Activated T-cell treated with anti-CD3 and anti-CD28 coated beads for 4 hours (primary cell): ENCODE results near the gene SLC38A2.

Experiments used
- DNase-seq: peaks from one replicate; pipeline ENCODE4 v3.0.0-alpha.2; 2020

Gene SLC38A2

DNA sequence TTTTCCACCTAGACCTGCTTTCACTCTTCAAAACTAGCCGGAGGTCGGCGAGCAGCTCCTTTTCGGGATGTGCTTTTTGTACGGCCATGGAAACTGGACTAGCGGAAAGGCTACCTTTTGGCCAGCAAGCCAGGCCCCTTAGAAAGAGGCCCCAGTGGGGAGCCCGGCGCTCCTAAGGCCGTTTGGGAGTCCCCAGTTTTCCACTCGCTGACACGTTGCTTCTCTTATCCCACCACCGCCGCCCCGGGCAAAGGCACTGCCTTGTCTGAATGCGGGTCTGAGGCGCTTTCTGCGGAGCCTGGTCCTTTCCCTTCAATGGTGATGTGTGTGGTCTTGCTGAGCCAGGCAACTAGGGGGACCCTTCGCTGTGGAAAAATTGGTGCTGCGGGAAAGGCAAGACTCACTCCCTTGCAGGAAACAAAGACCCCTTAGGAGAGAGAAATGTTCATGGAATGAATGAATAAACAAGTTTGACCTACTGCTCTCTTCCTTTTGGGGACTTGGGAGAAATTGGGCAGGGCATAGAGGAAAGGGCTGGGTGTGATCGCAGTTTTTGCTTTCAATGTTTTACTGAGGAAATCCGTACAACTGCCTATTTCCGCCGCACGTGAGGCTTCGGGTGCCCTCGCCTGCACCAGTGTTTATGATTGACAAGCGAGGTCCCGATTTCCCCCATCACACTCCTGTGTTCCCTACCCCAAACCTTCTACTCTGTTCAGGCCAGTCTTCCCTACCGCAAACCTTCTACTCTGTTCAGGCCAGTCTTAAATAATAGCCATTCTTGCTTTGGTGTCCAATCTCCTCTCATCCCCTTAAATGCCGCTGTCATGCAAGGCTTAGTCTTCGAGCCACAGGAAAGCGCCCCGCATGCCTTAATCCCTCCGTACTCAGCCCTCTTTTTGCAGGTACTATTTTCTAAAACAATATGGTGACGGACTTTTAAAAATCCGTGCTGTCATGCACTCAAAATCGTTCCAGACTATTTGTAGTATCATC is 1.0 kb upstream of the SLC38A2 start:
- DNase-seq = no peak

DNA sequence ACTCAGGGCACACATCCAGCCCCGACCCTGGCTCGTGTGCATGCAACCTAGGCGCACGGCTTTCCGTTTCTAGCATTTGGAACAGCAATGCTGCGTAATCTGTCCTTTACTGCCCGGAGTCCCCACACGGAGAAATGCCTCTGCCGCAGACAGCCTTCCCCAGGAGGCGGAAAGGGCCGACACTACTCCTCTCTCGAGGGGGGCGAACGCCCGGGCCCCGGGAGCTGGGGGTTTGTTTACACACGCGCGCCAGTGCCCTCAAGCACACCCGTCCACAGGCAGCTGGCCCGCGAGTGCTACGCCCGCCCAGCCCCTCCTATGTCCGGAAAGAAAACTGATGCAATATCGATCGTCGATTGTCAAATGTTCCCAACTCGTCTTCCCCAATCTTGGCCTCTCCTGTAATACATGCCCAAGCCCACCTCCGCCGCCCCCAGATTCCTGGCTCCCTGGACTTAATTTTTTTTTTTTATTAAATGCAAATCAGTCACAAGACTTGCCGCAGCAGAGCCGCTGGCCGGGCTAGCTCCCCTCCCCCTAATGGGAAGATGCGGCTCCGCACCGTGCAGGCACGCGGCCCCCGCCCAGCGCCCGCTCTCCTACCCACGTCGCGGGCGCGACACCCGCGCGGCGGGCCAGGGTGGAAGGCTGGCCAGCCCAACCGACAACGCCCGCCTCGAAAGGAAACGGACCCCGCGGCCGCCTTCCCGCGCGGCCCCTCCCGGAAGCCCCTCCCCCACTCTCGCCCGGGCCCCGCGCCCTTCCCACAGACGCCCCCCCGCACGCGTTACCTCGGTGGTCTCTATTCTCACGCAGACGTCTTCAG is 642 bp downstream of the SLC38A2 start:
- DNase-seq = peak; percentile 37

DNA sequence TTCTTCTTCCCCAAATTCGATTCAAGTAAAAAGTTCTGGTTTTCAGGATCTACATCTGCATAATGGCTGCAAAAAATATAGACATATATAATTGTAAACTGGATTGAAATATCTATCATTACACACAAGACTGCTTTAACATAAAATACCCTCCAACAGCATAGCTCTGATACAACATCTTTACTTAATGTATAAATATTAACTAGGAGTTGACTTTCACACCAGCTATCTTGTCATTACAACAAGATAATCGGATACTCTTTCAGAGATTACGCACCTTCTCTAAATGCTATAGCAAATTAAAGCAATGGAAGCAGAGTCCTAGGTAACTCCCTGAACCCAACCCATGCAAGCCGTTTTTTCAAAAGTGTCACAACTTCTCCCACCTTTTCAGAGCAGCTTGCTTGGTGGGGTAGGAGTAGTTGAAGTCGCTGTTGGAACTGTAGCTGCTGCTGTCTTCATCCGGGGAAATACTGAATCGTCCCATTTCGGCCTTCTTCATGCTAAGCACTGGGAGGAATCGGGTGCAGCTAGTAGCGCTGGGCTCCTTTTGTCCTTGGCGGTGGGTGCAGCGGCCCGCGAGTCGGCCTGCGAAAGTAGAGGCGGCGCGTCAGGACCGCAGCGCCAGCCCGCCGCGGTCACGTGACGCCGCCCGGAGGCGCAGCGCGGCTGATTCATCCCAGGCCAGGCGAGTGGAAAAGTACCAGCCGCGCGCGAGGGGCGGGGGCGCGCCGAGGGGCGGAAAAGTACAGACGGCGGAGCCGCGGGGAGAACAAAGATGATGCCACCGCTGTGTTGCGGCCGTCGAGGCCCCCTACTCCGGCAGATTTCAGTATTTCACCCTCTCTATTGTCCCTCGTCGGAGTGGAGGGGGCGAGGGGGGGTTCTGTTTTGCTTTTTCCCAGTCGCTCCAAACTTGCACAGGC is 1.5 kb downstream of the SLC38A2 start:
- peak; percentile 91 for DNase-seq

DNA sequence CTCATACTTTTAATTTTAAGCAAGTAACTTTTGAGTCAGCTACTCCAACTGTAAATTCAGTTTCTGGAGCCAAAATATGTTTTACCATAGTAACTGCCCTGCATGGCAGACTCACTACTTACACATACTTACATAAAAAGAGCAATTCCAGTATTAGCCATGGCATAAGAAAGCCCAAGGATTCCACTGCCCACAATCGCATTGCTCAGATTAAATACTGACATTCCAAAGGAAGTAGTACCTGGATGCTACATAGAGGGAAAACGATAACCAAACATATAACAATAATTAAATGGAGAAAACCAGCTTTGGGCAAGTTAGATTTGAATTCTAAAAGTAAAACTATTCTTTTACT is 2.2 kb downstream of the SLC38A2 start:
- no peak for DNase-seq

DNA sequence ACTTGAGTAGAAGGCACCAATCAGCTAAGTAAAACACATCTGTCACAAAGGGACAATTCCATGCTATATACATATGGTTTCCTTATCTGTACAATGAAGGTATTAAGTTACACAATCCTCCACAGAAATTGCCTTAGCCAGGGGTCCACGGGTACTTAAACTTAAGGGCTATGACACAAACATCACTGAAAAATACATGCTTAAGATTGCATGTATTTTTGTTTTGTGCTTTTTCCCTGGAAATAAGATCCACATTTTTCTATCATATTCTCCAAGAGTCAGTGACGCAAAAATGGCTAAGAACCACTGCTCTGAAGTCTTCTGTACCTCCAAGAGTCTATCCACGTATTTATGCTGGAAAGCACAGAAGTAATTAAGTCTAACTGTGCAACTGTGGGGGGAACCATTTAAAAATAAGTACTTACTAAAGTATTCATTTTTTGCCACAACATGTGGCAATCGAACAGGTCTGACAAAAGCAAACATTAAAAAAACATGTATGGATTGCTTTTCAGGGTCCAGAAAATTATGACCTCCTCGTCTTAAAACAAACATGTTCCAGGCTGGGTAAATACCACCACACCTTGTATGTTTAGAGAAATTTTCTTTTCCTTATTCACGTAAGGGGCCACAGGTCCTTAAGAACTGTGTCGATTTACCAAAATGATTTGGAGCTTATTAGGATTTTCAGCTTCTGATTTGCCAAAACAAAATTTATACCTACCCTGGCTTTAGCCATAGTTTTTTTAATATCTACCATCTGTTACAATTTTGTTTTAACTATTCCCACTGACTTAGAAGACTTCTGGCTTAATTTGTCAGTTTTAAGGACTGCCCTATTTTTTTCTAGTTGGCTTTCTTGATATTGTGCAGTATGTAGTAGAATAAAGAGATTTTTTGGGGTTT is 2.8 kb downstream of the SLC38A2 start:
- no peak for DNase-seq

DNA sequence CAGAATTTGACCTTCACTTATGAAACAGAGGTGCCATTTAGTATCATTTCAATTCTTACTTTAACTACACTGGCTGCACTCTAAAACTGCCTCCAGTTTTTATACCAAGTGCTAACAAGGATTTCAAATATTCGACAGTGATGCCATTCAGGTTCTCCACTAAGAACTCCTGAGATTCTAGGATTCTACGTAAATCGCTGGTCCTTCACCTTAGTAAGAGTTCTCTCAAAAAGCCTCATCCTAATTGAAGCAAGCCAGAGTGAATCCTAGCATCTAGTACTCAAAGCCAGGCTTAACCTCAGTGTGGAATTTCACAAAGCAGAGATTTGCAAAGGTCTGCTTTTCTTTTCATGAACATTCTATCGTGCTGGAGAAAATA is 3.5 kb downstream of the SLC38A2 start:
- DNase-seq = no peak

DNA sequence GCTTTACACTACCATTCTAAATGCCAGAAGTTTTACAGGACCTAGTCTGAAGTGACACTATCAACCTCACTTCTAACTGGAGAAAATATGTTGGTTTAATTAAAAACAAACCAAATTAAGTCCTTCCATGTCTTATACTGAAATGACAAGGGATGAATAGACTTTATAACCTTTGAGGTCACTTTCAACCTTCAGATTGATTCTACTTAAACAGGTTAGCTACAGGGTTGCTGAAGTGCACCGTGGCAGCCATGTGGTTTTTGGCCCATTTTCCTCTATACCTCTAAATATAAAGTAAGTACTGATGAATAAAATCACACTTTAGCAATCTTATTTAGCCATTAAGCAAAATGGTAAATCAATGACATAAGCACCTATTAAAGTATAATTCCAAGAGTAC is 3.9 kb downstream of the SLC38A2 start:
- no peak for DNase-seq

DNA sequence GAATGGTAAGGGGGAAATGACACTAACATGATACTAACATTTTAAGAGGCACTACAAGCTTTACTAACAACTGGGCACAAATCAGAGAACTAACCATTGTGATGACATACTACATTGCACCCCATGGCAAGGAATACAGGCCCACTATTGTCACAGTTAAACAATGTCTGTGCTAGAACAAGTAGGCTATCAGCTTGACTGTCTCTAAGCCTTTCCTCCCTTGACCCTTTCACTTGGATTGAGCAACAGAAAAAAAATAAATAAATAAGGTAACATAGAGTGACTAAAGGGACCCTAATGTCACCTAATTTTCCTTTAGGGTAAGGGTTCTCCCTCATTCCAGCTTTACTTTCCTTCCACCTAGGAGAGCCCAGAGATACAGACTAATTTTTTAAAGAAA is 4.4 kb downstream of the SLC38A2 start:
- no peak for DNase-seq

DNA sequence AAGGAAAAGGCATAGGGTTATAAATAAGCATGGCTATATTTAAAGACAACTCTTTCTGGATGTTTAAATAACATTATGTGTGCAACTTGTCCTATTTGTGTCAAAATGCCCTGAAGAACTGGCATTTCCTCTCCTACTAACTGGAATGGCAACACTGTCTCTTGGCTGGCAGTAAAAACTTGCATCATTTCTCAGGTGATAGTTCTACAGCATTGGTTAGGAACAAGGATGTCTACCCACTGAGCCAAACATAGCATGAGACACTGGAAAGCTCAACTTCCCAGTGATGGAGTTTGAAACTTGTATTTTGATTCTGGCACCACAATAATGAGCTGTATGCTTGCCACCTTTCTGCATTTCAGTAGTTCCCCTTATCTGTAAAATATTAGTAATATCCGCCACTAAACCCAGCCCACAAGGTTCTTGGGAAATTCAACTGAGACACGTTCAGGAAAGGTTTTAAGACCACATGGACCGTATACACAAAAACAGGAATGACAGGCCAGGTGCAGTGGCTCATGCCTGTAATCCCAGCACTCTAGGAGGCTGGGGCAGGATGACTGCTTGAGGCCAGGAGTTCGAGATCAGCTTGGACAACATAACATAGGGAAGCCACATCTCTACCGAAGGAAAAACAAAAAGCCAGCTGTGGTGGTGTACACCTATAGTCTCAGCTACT is 5.1 kb downstream of the SLC38A2 start:
- no peak for DNase-seq

DNA sequence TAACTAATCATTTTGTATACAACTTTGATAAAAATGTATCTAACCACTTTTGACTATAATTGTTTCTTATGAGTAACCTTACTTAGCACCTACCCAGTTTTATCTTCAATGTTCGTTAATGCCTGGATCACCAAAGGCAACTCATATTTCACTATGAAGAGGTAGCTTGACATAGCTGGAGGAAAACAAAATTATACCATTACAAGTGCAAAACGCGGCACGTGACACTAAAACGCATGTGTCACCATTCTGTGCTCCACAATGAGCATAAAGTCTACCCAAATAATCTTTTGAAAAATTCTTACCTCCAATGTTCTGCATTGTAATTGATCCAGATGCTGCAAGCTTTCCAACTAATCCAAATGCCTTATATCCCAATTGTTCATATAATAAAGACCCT is 5.8 kb downstream of the SLC38A2 start:
- no peak for DNase-seq

DNA sequence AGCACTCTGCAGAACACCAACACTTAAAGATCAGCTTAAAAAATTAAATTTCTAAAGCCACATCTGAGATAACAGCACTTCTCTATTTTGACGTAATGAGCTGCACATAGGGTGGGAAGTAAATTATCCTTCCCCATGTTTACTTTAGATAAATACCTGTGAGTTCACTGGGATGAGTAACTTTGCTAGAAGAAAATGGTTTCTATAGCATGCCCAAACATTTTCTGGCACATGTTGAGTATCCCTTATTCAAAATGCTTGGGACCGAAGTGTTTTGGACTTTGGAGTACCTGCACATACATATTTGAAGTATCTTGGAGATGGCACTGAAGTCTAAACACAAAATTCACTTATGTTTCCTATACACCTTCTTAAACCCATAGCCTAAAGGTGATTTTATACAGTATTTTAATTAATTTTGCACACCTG is 6.6 kb downstream of the SLC38A2 start:
- no peak for DNase-seq

DNA sequence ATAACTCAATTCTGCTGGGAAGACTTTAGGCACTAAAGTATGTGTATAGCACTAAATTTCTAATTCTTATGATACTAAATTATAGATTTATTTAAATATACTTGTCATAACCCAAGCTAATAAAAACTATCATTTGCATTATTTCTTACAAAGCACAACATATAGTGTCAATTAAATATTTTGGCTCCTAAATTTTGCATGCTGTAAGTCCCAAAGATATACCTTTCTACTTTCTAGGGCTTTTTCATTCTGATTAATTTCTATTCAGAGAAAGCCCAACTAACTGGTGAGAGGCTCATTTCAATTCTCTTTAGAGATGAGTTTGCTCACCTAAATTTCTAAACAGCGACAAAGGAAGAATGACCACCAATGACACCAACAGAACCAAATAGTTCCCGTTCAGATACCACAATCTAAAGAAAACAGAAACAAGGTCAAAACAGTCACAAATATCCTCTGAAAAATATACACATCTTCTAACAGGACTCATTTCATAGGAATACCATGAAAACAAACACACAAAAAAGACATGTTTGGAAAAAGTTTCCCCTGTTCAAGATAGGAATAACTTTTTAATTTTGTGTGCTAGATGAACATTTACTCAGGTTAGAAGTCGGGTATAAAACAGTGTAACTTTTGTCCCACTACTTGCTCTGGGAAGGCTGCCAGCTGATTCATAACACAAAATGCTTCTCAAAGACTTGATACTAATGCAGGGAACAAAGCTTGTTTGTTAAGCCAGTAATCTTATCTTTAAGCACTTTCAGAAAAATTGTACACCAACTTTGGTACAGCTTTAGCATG is 7.6 kb downstream of the SLC38A2 start:
- DNase-seq = no peak

DNA sequence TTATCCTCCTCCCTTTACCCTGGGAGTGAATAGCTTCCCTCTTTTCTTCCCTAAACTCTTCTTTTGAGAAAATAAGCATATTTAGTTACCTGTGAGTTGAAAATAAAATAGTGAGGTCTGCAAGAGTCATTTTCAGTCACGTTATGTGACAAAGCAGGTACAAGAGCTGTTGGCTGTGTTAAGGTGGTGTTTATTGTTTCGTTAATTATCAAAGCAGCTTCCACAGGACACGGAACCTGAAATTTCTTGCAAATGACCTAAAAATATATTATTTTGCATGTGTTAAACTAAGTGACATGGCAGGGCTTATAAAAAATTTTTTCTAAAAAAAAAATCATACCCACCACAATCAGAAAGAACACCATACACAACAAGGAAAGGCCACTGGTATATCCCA is 8.3 kb downstream of the SLC38A2 start:
- DNase-seq = no peak

DNA sequence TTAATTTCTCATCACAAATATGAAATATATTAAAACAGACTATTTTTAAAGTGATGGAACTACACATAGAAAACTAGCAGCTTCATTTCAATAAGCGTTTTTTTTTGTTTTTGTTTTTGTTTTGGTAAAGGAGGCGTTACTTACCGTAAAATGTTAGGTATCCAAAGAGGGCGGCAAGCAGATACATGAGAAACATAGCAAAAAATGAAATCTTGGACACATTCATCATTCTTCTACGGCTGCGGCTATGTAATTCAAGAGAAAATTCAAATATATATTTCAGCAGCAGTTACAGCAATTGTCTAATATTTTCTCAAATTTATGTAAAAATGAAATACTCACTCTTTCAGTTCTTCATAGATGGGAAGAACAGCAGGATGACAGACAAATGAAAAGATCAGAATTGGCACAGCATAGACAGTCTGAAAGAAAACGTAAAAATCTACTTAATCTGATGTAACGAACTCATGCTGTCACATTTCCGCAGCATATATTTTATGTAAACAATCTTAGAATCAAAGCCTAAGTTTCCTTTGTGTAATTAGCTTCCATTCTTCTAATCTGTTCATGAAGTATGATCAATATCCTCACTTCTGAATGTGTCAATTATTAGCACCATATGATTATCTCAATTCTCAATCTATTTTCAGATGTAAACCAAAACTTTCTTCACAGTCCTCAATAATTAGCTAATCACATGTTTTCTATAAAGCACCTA is 8.8 kb downstream of the SLC38A2 start:
- no peak for DNase-seq

DNA sequence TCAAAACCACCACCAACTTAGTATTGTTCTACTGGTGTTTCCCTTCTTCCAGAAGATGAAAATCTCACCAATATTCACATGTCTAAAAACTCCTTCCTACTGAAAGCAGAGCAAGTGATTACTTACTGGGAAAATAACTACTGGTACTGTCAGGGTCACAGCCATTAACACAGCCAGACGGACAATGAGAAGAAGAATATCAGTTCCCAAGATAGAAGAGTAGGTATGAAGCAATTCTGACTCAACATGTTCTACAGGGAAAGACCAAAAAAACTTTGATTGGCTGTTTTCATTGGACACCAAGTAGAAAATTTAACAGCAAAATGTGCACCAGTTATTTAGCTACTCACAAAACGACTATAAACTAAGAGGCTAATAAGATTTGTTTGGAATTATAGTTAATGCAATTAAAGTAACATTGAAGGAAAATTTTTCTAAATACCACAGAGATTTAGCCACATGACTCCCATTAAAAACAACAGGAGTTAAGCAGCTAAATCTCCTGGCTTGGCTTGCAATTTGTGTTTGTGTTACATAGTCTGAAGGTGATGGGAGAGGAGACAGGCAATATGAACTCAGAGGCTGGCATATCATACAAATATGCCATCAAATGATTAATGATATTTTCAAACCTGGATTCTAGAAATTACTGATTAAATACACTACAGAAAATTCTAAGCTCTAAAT is 9.5 kb downstream of the SLC38A2 start:
- DNase-seq = no peak

DNA sequence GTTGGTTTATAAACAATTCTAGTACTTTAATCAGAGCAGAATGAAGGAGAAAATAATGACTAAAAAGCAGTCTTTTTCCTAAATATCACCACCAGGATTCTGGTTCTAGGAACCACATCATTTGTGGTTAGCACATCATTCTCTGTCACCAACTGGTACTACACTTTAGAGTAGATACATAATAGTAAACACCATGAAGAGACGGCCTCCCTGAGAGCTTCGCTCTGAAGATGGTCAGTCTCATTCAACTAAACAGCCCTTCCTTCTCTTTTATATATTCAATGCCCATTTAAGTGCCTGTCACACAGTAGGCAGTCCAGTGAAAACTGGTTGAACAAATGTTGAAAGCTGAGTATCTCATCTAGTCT is 10.9 kb downstream of the SLC38A2 start:
- DNase-seq = no peak

DNA sequence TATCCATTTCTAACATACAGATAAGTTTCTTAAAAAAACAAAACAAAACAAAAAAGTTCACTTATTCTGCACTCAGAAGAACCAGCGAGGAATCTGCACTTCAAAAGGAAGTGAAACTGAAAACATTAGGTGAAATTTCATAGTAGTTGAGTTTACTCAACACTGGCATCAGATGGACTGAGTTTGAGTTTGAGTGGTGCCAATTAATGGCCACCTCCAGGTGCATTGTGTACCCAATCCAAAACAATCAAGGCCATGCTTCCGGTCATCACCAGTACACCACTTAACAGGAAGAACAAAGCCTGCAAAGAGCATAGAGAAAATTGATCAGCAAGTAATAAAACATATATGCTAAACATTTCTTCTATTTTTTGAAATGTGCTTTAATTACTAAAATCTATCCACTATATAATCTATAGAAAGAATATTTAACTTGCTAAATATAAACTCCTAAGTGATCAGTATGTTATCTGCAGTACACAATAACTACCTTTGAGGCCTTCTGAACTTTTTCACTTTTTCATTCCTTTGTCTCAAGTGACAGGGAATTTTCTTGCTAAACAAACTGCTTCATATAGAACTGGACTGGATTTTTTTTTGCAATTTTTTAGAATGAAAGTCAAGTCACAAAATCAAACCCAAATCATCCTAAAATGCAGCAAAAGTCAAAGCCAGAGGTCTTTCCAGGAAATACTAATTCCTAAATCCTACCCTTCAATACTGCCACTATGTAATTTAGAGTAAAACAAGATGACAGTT is 11.5 kb downstream of the SLC38A2 start:
- no peak for DNase-seq

DNA sequence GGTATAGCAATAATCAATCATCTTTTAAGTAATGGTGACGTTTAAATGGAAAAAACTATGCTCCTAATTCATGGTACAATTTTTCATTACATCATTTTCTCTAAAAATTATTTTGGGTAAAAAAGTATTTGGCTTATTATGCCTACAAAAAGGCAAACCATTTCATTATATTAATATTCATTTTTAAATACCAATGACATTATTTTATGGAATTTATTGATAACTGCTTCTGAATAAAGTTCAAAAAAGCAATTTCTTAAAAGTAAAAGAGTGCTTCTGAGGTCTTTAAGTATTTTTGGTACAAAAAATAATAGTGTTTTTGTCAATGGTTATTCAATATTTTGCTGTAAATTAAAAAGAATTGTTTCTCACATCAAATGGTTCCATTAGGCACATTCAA is 12.2 kb downstream of the SLC38A2 start:
- DNase-seq = no peak
